Effector memory CD4-positive, alpha-beta T cell (primary cell): Measurements from ENCODE around the gene GNA14.
"Not testable (repeated sequence)": the region's sequence is repeated elsewhere in the genome, so short reads cannot be mapped to it uniquely, and the experiment has no call there.

Source experiments
- DNase-seq, 3 donors: peaks; one replicate each; pipeline ENCODE4 v3.0.0-alpha.2; 2020
- H3K27ac ChIP-seq: 2 replicates; pipeline ENCODE4 v1.7.0; 2013; ENCODE audit warnings: mild to moderate bottlenecking, low read length, moderate library complexity; ENCODE audit not compliant: insufficient read depth, poor library complexity, severe bottlenecking
- H3K27me3 ChIP-seq: replicated peaks from 2 replicates; pipeline ENCODE4 v1.7.0; 2013; ENCODE audit warnings: mild to moderate bottlenecking, low read length; ENCODE audit not compliant: insufficient read depth, control insufficient read depth, poor library complexity, severe bottlenecking
- H3K36me3 ChIP-seq: 2 replicates; pipeline ENCODE4 v1.7.0; 2013; ENCODE audit warnings: mild to moderate bottlenecking, low read length, moderate library complexity; ENCODE audit not compliant: control insufficient read depth, insufficient read depth
- H3K4me1 ChIP-seq: 2 replicates; pipeline ENCODE4 v1.7.0; 2013; ENCODE audit warnings: low read length, mild to moderate bottlenecking; ENCODE audit not compliant: control insufficient read depth, insufficient read depth, poor library complexity, severe bottlenecking
- H3K4me3 ChIP-seq: 2 replicates; pipeline ENCODE4 v1.7.0; 2013; ENCODE audit warnings: low read length, low read depth, mild to moderate bottlenecking; ENCODE audit not compliant: insufficient read depth, poor library complexity, severe bottlenecking
- H3K9me3 ChIP-seq: 2 replicates; pipeline ENCODE4 v1.7.0; 2013; ENCODE audit warnings: mild to moderate bottlenecking, low read length, moderate library complexity; ENCODE audit not compliant: control insufficient read depth

GNA14 gene

GRCh38 chr9:77505232-77505631, 142.9 kb downstream of the GNA14 start:
- Histone ChIP-seq H3K4me3 (no peak overlapping the region), H3K9me3 (no peaks in the 10 kb centered on the region), H3K27ac (no peak overlapping the region), H3K27me3 (no peaks in the 10 kb centered on the region), H3K4me1 (no peaks in the 10 kb centered on the region), H3K36me3 (no peaks in the 10 kb centered on the region)
- DNase-seq: no peak

GRCh38 chr9:77502568-77502967, 145.6 kb downstream of the GNA14 start:
- DNase-seq: no peak

GRCh38 chr9:77498891-77499290, 149.2 kb downstream of the GNA14 start:
- no peaks in the 10 kb centered on the region for H3K27me3 ChIP-seq
- H3K36me3 ChIP-seq: no peaks in the 10 kb centered on the region
- no peaks in the 10 kb centered on the region for H3K4me1 ChIP-seq
- H3K27ac ChIP-seq: no peak overlapping the region
- H3K9me3 ChIP-seq: no peaks in the 10 kb centered on the region
- no peak for DNase-seq
- no peak overlapping the region for H3K4me3 ChIP-seq

More at GRCh38 chr9:77502568-77502967, 145.6 kb downstream of the GNA14 start:
- H3K4me1 ChIP-seq: no peaks in the 10 kb centered on the region
- no peaks in the 10 kb centered on the region for H3K9me3 ChIP-seq
- no peak overlapping the region for H3K27ac ChIP-seq
- no peaks in the 10 kb centered on the region for H3K36me3 ChIP-seq
- H3K27me3 ChIP-seq: no peaks in the 10 kb centered on the region
- no peak overlapping the region for H3K4me3 ChIP-seq

- H3K27me3 ChIP-seq: no peaks in the 10 kb centered on the region
- H3K4me3 ChIP-seq: no peak overlapping the region
- H3K9me3 ChIP-seq: no peaks in the 10 kb centered on the region
- H3K36me3 ChIP-seq: no peaks in the 10 kb centered on the region
- no peak overlapping the region for H3K27ac ChIP-seq
- H3K4me1 ChIP-seq: no peaks in the 10 kb centered on the region
- no peak for DNase-seq
These were observed 150.6 kb downstream of the GNA14 start for GRCh38 chr9:77497322-77498198.

- H3K36me3 ChIP-seq: no peaks in the 10 kb centered on the region
- no peak overlapping the region for H3K27ac ChIP-seq
- H3K4me3 ChIP-seq: no peak overlapping the region
- DNase-seq: no peak
- no peaks in the 10 kb centered on the region for H3K27me3 ChIP-seq
- no peaks in the 10 kb centered on the region for H3K9me3 ChIP-seq
- H3K4me1 ChIP-seq: no peaks in the 10 kb centered on the region
These were observed 152.1 kb downstream of the GNA14 start for GRCh38 chr9:77495834-77496671.

GRCh38 chr9:77490279-77490678, 157.8 kb downstream of the GNA14 start:
- not testable (repeated sequence) for H3K27me3 ChIP-seq, H3K4me1 ChIP-seq, H3K27ac ChIP-seq, DNase-seq, H3K9me3 ChIP-seq, H3K36me3 ChIP-seq, H3K4me3 ChIP-seq

GRCh38 chr9:77489405-77490163, 158.5 kb downstream of the GNA14 start:
- H3K4me3 ChIP-seq: not testable (repeated sequence)

GRCh38 chr9:77488439-77489126, 159.5 kb downstream of the GNA14 start:
- Histone ChIP-seq H3K4me3 (no peak overlapping the region), H3K4me1 (no peaks in the 10 kb centered on the region), H3K27me3 (no peaks in the 10 kb centered on the region), H3K36me3 (no peaks in the 10 kb centered on the region), H3K9me3 (no peaks in the 10 kb centered on the region), H3K27ac (no peak overlapping the region)
- DNase-seq: no peak

More at GRCh38 chr9:77489405-77490163, 158.5 kb downstream of the GNA14 start:
- DNase-seq, H3K36me3 ChIP-seq, H3K27me3 ChIP-seq, H3K4me1 ChIP-seq, H3K27ac ChIP-seq, H3K9me3 ChIP-seq: not testable (repeated sequence)

- Histone ChIP-seq H3K4me1 (no peaks in the 10 kb centered on the region), H3K36me3 (no peaks in the 10 kb centered on the region), H3K9me3 (no peaks in the 10 kb centered on the region), H3K4me3 (no peak overlapping the region), H3K27ac (no peak overlapping the region), H3K27me3 (no peaks in the 10 kb centered on the region)
- no peak for DNase-seq
These were observed 161.2 kb downstream of the GNA14 start for GRCh38 chr9:77486968-77487367.
